Measurements from ENCODE around the gene TCF7L2.
A peak's percentile ranks its signal among the peaks of the same experiment; 100 is the strongest.

TCF7L2 gene

DNA sequence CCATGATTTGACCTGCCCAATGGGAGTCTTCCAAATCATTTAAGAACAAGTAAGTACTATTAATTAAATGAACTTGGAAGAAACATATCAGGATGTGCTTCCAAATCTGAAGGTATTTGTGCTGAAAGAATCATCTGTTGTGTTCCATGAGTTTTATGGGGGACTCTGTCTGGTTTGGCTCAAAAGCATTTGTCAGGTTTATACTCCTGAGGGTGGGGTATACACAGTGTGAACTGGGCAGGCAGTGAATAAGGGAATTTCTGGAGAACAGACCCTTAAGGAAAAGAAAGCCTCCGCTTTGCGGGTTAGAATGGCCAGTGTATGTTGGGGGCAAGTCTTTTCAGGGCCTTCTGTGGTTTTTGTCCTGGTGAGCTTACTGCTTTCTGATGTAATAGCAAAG lies 29.9 kb downstream of the TCF7L2 start:
- ATAC-seq: no peak
- no peak for TF ChIP-seq ARNTL (CRISPR knock-in tag; IDR thresholded peaks at IDR 0.05; ENCODE audit: borderline replicate concordance, low read depth)
- TF ChIP-seq ZFP3 (CRISPR knock-in tag; IDR thresholded peaks at IDR 0.05): no peak
- no peak for TF ChIP-seq OSR1 (CRISPR knock-in tag; IDR thresholded peaks at IDR 0.05)
- no peak for TF ChIP-seq ESRRG (CRISPR knock-in tag; IDR thresholded peaks at IDR 0.05)
- TF ChIP-seq ZNF70 (CRISPR knock-in tag; IDR thresholded peaks at IDR 0.05): no peak
- TF ChIP-seq ZC3H10 (CRISPR knock-in tag; IDR thresholded peaks at IDR 0.05): no peak
- no peak for TF ChIP-seq ZNF565 (CRISPR knock-in tag; conservative IDR thresholded peaks at IDR 0.05; ENCODE audit: low read depth)
- no peak for TF ChIP-seq POU6F1 (CRISPR knock-in tag; IDR thresholded peaks at IDR 0.05; ENCODE audit: borderline replicate concordance, low read depth)
- TF ChIP-seq TOX (CRISPR knock-in tag; IDR thresholded peaks at IDR 0.05; ENCODE audit: borderline replicate concordance): no peak
- no peak for TF ChIP-seq CSRNP3 (CRISPR knock-in tag; IDR thresholded peaks at IDR 0.05)
- TF ChIP-seq SNAI2 (CRISPR knock-in tag; IDR thresholded peaks at IDR 0.05): no peak

GRCh38 chr10:112980937-112981336 lies 30.9 kb downstream of the TCF7L2 start:
- no peak for TF ChIP-seq TOX (CRISPR knock-in tag; IDR thresholded peaks at IDR 0.05; ENCODE audit: borderline replicate concordance)
- TF ChIP-seq ZFP3 (CRISPR knock-in tag; IDR thresholded peaks at IDR 0.05): no peak
- no peak for TF ChIP-seq POU6F1 (CRISPR knock-in tag; IDR thresholded peaks at IDR 0.05; ENCODE audit: borderline replicate concordance, low read depth)
- no peak for TF ChIP-seq BACH2 (CRISPR knock-in tag; IDR thresholded peaks at IDR 0.05; ENCODE audit: borderline replicate concordance)
- TF ChIP-seq ZNF8 (CRISPR knock-in tag; IDR thresholded peaks at IDR 0.05): no peak
- no peak for TF ChIP-seq TCF4 (CRISPR knock-in tag; IDR thresholded peaks at IDR 0.05; ENCODE audit: borderline replicate concordance)
- no peak for TF ChIP-seq OSR1 (CRISPR knock-in tag; IDR thresholded peaks at IDR 0.05)
- TF ChIP-seq ARNTL (CRISPR knock-in tag; IDR thresholded peaks at IDR 0.05; ENCODE audit: borderline replicate concordance, low read depth): no peak
- no peak for TF ChIP-seq CSDC2 (CRISPR knock-in tag; IDR thresholded peaks at IDR 0.05)
- no peak for TF ChIP-seq ISL1 (CRISPR knock-in tag; IDR thresholded peaks at IDR 0.05)
- TF ChIP-seq PATZ1 (CRISPR knock-in tag; IDR thresholded peaks at IDR 0.05; ENCODE audit: borderline replicate concordance): no peak
- no peak for TF ChIP-seq PPARA (CRISPR knock-in tag; IDR thresholded peaks at IDR 0.05; ENCODE audit: borderline replicate concordance)
- TF ChIP-seq RARB (CRISPR knock-in tag; IDR thresholded peaks at IDR 0.05): no peak
- no peak for TF ChIP-seq ZNF70 (CRISPR knock-in tag; IDR thresholded peaks at IDR 0.05)
- TF ChIP-seq ZFP30 (CRISPR knock-in tag; IDR thresholded peaks at IDR 0.05): no peak
- no peak for TF ChIP-seq TSHZ2 (CRISPR knock-in tag; IDR thresholded peaks at IDR 0.05)
- ATAC-seq: no peak

GRCh38 chr10:112981553-112981952 lies 31.5 kb downstream of the TCF7L2 start:
- ATAC-seq: no peak
- no peak for TF ChIP-seq RARB (CRISPR knock-in tag; IDR thresholded peaks at IDR 0.05)
- TF ChIP-seq GLIS3 (CRISPR knock-in tag; IDR thresholded peaks at IDR 0.05): no peak
- TF ChIP-seq POU6F1 (CRISPR knock-in tag; IDR thresholded peaks at IDR 0.05; ENCODE audit: borderline replicate concordance, low read depth): no peak
- TF ChIP-seq PATZ1 (CRISPR knock-in tag; IDR thresholded peaks at IDR 0.05; ENCODE audit: borderline replicate concordance): no peak
- TF ChIP-seq TSHZ2 (CRISPR knock-in tag; IDR thresholded peaks at IDR 0.05): peak; percentile 65; the same call in 1 of the 2 replicates

Measured in SK-N-SH treated with all-trans-retinoic acid at 6 μM for 48 hours (cell line).